Measurements from ENCODE around the gene PRAC1. TPM values are rescaled to one million over a fixed set of nuclear protein-coding genes. Genes with fewer than 3 reads are reported as not detected.

PRAC1 gene
- total and polyA plus RNA-seq, 10 of the 15 experiments (the other 5 are each of a cell fraction or from before 2014, with no cell fraction given), result not detected

DNA sequence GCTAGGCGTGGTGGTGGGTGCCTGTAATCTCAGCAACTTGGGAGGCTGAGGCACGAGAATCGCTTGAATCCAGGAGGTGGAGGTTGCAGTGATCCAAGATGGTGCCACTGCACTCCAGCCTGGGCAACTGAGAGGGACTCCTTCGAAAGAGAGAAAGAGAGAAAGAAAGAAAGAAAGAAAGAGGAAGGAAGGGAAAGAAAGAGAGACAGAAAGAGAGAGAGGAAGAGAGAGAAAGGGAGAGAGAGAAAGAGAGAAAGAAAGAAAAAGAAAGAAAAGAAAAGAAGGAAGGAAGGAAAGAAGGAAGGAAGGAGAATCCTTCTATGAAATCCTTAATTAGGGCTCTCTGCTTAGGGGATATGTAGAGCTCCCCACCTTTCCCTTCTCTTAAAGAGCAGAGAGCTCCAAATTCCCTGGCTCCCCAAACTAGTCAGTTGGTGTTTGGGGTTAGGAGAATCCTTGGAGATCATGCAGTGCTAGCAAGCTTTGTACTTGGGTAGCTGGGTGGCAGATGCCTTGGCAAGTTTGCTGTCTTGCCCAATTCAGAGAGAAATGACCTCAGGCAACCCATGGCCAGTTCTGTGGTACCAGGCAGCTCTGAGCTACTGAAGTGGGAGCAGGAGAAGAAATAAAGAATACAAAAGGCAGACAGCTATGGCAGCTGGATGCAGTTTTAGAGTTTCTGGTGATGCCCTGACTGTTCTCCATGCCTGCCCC lies 15.2 kb upstream of the PRAC1 start:
- ChIA-PET CTCF (interaction anchor here (0.6 to 2.0 kb wide), 4 partner anchors 12 to 66 kb away, joined by 3 to 9 read pairs (median 4); no protein-coding TSS in a partner anchor), POLR2A (no interaction called here), RAD21 (ENCODE audit: unreplicated experiment) (interaction anchor here (1.1 kb wide), 1 partner anchor 14 kb away, joined by 3 read pairs; no protein-coding TSS in a partner anchor), SMC1A (ENCODE audit: uncharacterized antibody, unreplicated experiment) (no interaction called here)
- FAIRE-seq, result no peak
- no peaks in the 10 kb centered on the region for H3K4me1 ChIP-seq (ENCODE audit: control insufficient read depth, insufficient read depth, low read length)
- H2AFZ ChIP-seq (ENCODE audit: control insufficient read depth, low read depth, low read length), result no peak overlapping the region
- no peaks in the 10 kb centered on the region for H4K20me1 ChIP-seq (ENCODE audit: control insufficient read depth, insufficient read depth)
- 35% methylated on average over 4 of the region's 4 CpGs for WGBS (ENCODE audit: insufficient coverage, insufficient replicate concordance, low lambda C conversion rate, missing lambda C conversion rate)
- intact Hi-C loops (cut with micrococcal nuclease; ENCODE audit: unreplicated experiment), result no loop called here
- no peaks in the 10 kb centered on the region for H3K9me3 ChIP-seq (replicated peaks; ENCODE audit: control insufficient read depth, insufficient read depth, low read length)
- no peak overlapping the region for H3K9ac ChIP-seq (ENCODE audit: control insufficient read depth, insufficient read depth, low read length)
- no peaks in the 10 kb centered on the region for H3K79me2 ChIP-seq (ENCODE audit: control insufficient read depth, insufficient read depth, low read length)
- no peak for ATAC-seq
- H3K27me3 ChIP-seq (replicated peaks in 1 of 2; ENCODE audit: control insufficient read depth in 2 of 2, insufficient read depth in 2 of 2, low read length in 1 of 2), result peaks cover 20 to 44% of the 10 kb centered on the region in 2 experiments
- TF ChIP-seq, protein P1, sequence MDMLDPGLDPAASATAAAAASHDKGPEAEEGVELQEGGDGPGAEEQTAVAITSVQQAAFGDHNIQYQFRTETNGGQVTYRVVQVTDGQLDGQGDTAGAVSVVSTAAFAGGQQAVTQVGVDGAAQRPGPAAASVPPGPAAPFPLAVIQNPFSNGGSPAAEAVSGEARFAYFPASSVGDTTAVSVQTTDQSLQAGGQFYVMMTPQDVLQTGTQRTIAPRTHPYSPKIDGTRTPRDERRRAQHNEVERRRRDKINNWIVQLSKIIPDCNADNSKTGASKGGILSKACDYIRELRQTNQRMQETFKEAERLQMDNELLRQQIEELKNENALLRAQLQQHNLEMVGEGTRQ (IDR thresholded peaks at IDR 0.05; ENCODE audit: borderline replicate concordance, low read depth, low read length), result no peak
- no peak for TF ChIP-seq POLR2A (IDR thresholded peaks at IDR 0.05; ENCODE audit: low read depth, low read length)
- no peak for TF ChIP-seq SMAD5 (IDR thresholded peaks at IDR 0.05; ENCODE audit: low read depth)
- no peak for TF ChIP-seq HCFC1 (IDR thresholded peaks at IDR 0.05; ENCODE audit: low read length)
- no peak for TF ChIP-seq ZNF207 (IDR thresholded peaks at IDR 0.05; ENCODE audit: borderline replicate concordance)
- TF ChIP-seq, protein P2, sequence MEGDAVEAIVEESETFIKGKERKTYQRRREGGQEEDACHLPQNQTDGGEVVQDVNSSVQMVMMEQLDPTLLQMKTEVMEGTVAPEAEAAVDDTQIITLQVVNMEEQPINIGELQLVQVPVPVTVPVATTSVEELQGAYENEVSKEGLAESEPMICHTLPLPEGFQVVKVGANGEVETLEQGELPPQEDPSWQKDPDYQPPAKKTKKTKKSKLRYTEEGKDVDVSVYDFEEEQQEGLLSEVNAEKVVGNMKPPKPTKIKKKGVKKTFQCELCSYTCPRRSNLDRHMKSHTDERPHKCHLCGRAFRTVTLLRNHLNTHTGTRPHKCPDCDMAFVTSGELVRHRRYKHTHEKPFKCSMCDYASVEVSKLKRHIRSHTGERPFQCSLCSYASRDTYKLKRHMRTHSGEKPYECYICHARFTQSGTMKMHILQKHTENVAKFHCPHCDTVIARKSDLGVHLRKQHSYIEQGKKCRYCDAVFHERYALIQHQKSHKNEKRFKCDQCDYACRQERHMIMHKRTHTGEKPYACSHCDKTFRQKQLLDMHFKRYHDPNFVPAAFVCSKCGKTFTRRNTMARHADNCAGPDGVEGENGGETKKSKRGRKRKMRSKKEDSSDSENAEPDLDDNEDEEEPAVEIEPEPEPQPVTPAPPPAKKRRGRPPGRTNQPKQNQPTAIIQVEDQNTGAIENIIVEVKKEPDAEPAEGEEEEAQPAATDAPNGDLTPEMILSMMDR (IDR thresholded peaks at IDR 0.05 in 2 of 3, conservative IDR thresholded peaks at IDR 0.05 in 1 of 3; ENCODE audit: control insufficient read depth in 2 of 3, extremely low read depth in 1 of 3, insufficient read depth in 1 of 3, low read depth in 3 of 3, low read length in 3 of 3), result no peak
- TF ChIP-seq MTA3 (IDR thresholded peaks at IDR 0.05; ENCODE audit: borderline replicate concordance, low read length), result no peak
- TF ChIP-seq, protein P3, sequence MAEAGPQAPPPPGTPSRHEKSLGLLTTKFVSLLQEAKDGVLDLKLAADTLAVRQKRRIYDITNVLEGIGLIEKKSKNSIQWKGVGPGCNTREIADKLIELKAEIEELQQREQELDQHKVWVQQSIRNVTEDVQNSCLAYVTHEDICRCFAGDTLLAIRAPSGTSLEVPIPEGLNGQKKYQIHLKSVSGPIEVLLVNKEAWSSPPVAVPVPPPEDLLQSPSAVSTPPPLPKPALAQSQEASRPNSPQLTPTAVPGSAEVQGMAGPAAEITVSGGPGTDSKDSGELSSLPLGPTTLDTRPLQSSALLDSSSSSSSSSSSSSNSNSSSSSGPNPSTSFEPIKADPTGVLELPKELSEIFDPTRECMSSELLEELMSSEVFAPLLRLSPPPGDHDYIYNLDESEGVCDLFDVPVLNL (IDR thresholded peaks at IDR 0.05; ENCODE audit: low read depth, low read length), result no peak
- TF ChIP-seq TCF3 (IDR thresholded peaks at IDR 0.05; ENCODE audit: borderline replicate concordance, insufficient read depth, low read depth, low read length), result no peak
- TF ChIP-seq HDAC6 (IDR thresholded peaks at IDR 0.05; ENCODE audit: unreplicated experiment), result no peak
- TF ChIP-seq, protein P4, sequence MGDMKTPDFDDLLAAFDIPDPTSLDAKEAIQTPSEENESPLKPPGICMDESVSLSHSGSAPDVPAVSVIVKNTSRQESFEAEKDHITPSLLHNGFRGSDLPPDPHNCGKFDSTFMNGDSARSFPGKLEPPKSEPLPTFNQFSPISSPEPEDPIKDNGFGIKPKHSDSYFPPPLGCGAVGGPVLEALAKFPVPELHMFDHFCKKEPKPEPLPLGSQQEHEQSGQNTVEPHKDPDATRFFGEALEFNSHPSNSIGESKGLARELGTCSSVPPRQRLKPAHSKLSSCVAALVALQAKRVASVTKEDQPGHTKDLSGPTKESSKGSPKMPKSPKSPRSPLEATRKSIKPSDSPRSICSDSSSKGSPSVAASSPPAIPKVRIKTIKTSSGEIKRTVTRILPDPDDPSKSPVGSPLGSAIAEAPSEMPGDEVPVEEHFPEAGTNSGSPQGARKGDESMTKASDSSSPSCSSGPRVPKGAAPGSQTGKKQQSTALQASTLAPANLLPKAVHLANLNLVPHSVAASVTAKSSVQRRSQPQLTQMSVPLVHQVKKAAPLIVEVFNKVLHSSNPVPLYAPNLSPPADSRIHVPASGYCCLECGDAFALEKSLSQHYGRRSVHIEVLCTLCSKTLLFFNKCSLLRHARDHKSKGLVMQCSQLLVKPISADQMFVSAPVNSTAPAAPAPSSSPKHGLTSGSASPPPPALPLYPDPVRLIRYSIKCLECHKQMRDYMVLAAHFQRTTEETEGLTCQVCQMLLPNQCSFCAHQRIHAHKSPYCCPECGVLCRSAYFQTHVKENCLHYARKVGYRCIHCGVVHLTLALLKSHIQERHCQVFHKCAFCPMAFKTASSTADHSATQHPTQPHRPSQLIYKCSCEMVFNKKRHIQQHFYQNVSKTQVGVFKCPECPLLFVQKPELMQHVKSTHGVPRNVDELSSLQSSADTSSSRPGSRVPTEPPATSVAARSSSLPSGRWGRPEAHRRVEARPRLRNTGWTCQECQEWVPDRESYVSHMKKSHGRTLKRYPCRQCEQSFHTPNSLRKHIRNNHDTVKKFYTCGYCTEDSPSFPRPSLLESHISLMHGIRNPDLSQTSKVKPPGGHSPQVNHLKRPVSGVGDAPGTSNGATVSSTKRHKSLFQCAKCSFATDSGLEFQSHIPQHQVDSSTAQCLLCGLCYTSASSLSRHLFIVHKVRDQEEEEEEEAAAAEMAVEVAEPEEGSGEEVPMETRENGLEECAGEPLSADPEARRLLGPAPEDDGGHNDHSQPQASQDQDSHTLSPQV (IDR thresholded peaks at IDR 0.05), result no peak
- TF ChIP-seq EGR1 (IDR thresholded peaks at IDR 0.05; ENCODE audit: borderline replicate concordance in 1 of 2, low read depth in 2 of 2, low read length in 2 of 2), result no peak
- no peak overlapping the region for H3K4me2 ChIP-seq (ENCODE audit: control insufficient read depth, insufficient read depth)
- BruUV-seq (replicated peaks), result no TSS peak
- no peaks in the 10 kb centered on the region for H3K36me3 ChIP-seq (ENCODE audit: control insufficient read depth in 2 of 2, insufficient read depth in 2 of 2, low read length in 1 of 2)
- DNase-seq (ENCODE audit: low read depth, low spot score), result no peak
- no peak overlapping the region for H3K27ac ChIP-seq (ENCODE audit: control insufficient read depth, insufficient read depth)
- H3K4me3 ChIP-seq, result no peak overlapping the region
- in situ Hi-C loops (cut with MboI), result no loop called here

All from GM12878 (cell line).